Neural cell (in vitro differentiated cells): ENCODE measurements around the gene POFUT1.

Source experiments
- CTCF ChIP-seq: fragments of 450-650 bp; IDR thresholded peaks from 2 replicates; pipeline ENCODE4 v1.5.1; 2014; ENCODE audit warnings: antibody characterized with exemption, mild to moderate bottlenecking, moderate library complexity; ENCODE audit not compliant: poor library complexity, severe bottlenecking
- EZH2 ChIP-seq: fragments of 200-600, 300-800 bp; shearing (Covaris generic), sonication (generic); IDR thresholded peaks from 2 replicates; pipeline ENCODE4 v1.6.1; 2014; ENCODE audit warnings: antibody characterized with exemption, low read length, borderline replicate concordance, mild to moderate bottlenecking; ENCODE audit not compliant: insufficient read depth, poor library complexity, severe bottlenecking
- MXI1 ChIP-seq: fragments of 450-650 bp; conservative IDR thresholded peaks from 2 replicates; pipeline ENCODE4 v1.6.1; 2014; ENCODE audit warnings: antibody characterized with exemption, mild to moderate bottlenecking; ENCODE audit not compliant: poor library complexity, severe bottlenecking
- POLR2AphosphoS5 ChIP-seq: IDR thresholded peaks from 2 replicates; pipeline ENCODE4 v1.6.1; 2012
- REST ChIP-seq: IDR thresholded peaks from 2 replicates; pipeline ENCODE4 v1.6.1; 2012; ENCODE audit warnings: borderline replicate concordance
- SMC3 ChIP-seq: fragments of 450-650 bp; conservative IDR thresholded peaks from 2 replicates; pipeline ENCODE4 v1.6.1; 2014; ENCODE audit warnings: antibody characterized with exemption, mild to moderate bottlenecking, moderate library complexity; ENCODE audit not compliant: poor library complexity

- no peak for TF ChIP-seq POLR2AphosphoS5
- TF ChIP-seq CTCF, result no peak
- TF ChIP-seq MXI1, result no peak
- TF ChIP-seq SMC3, result no peak
- no peak for TF ChIP-seq EZH2
- no peak for TF ChIP-seq REST
Measured at GRCh38 chr20:32263398-32263954, 55.8 kb downstream of the POFUT1 start.
